Lower leg skin (tissue), 4 donors: ENCODE results near the gene IRF9. TPM values are rescaled to one million over a fixed set of nuclear protein-coding genes. Genes with fewer than 3 reads are reported as not detected.

Source experiments
- DNase-seq, 2 donors: peaks; one replicate each; pipeline ENCODE4 v3.0.0-alpha.2; 2019; ENCODE audit warnings: low spot score in 2 of 2
- H3K4me3 ChIP-seq: fragments of 200-600 bp; sonication (generic); 2 replicates; pipeline ENCODE4 v1.5.1; 2017; ENCODE audit warnings: mild to moderate bottlenecking, low read depth; ENCODE audit not compliant: poor library complexity, severe bottlenecking
- CTCF ChIP-seq, 3 donors: fragments of 450-650 bp; IDR thresholded peaks; one replicate each; pipeline ENCODE4 v1.5.1; 2016; ENCODE audit warnings: antibody characterized with exemption in 3 of 3, mild to moderate bottlenecking in 3 of 3, moderate library complexity in 2 of 3
- POLR2A ChIP-seq, 2 donors: fragments of 450-650 bp; IDR thresholded peaks; one replicate each; pipeline ENCODE4 v1.6.1; 2016 to 2017; ENCODE audit warnings: antibody characterized with exemption in 2 of 2, mild to moderate bottlenecking in 1 of 2, moderate library complexity in 1 of 2
- WGBS, 2 donors: methylation state at CpG; one replicate each; pipeline ENCODE4 v1.1.5; 2018; 5-methylcytosine and 5-hydroxymethylcytosine counted together
- intact Hi-C: fragments of 100-400 bp; cut with DNase I; formaldehyde crosslinking; loops from one replicate; pipeline ENCODE4 v1.15.0; 2023; ENCODE audit warnings: low total_unique reads
- total RNA-seq, 4 donors: library from RNA; depleted of rRNA; stranded (reverse); fragments of >200 nt; gene quantifications; one replicate each; pipeline ENCODE4 v1.1.0, GENCODE V29; 2016

Gene IRF9
- total RNA-seq, 4 donors from 2014 or later = 36.1 to 54.1 (median 44.2) TPM

- TF ChIP-seq POLR2A (IDR thresholded peaks at IDR 0.05) (no peak), CTCF (IDR thresholded peaks at IDR 0.05) (no peak)
- 92 to 93% methylated on average over 5 of the region's 5 CpGs for WGBS, 2 donors
- no peak overlapping the region for H3K4me3 ChIP-seq
- intact Hi-C loops = no loop called here
- no peak for DNase-seq
Measured at GRCh38 chr14:24165785-24166184, 4.7 kb downstream of the IRF9 start.

GRCh38 chr14:24167469-24168114 is 6.5 kb downstream of the IRF9 start:
- no peak for DNase-seq
- intact Hi-C loops = no loop called here
- TF ChIP-seq CTCF (IDR thresholded peaks at IDR 0.05) (peak in 1 of 3 donors; percentile 23), POLR2A (IDR thresholded peaks at IDR 0.05) (no peak)
- no peak overlapping the region for H3K4me3 ChIP-seq
- 86 to 89% methylated on average over 3 of the region's 3 CpGs for WGBS, 2 donors

- 43 to 44% methylated on average over 61 to 62 of the region's 63 CpGs for WGBS, 2 donors
- DNase-seq = no peak
- TF ChIP-seq CTCF (IDR thresholded peaks at IDR 0.05) (no peak), POLR2A (IDR thresholded peaks at IDR 0.05) (no peak)
- H3K4me3 ChIP-seq = no peak within 1 kb of the TSS
- intact Hi-C loops = no loop called here
Measured at GRCh38 chr14:24171422-24172260, 10.6 kb downstream of the IRF9 start, which contains the start of gene REC8. Gene REC8 (plus strand): TSS chr14:24172080. CDS start chr14:24172553, 473 bp downstream.

- no peak overlapping the region for H3K4me3 ChIP-seq
- DNase-seq = no peak
- TF ChIP-seq CTCF (IDR thresholded peaks at IDR 0.05) (no peak), POLR2A (IDR thresholded peaks at IDR 0.05) (no peak)
- WGBS, 2 donors = 51 to 53% methylated on average over 30 of the region's 30 CpGs
- intact Hi-C loops = no loop called here
Measured at GRCh38 chr14:24172261-24172860, 11.3 kb downstream of the IRF9 start.

- TF ChIP-seq POLR2A (IDR thresholded peaks at IDR 0.05) (no peak), CTCF (IDR thresholded peaks at IDR 0.05) (no peak)
- no peak overlapping the region for H3K4me3 ChIP-seq
- DNase-seq = no peak
- intact Hi-C loops = no loop called here
- 73 to 80% methylated on average over 18 to 20 of the region's 20 CpGs for WGBS, 2 donors
Measured at GRCh38 chr14:24172871-24173281, 11.8 kb downstream of the IRF9 start.
